Activated T-cell treated with anti-CD3 and anti-CD28 coated beads, Interleukin-2, amount 50 U/mL, for 1 hour (primary cell): Measurements from ENCODE around the gene PLPP2.
A peak's percentile ranks its signal among the peaks of the same experiment; 100 is the strongest.
"Not testable (repeated sequence)": the region's sequence is repeated elsewhere in the genome, so short reads cannot be mapped to it uniquely, and the experiment has no call there.

Experiments used
- DNase-seq: peaks from one replicate; pipeline ENCODE4 v3.0.0-alpha.2; 2020

PLPP2 gene

GRCh38 chr19:292281-292884 lies 1.2 kb upstream of the PLPP2 start:
- DNase-seq = no peak

DNA sequence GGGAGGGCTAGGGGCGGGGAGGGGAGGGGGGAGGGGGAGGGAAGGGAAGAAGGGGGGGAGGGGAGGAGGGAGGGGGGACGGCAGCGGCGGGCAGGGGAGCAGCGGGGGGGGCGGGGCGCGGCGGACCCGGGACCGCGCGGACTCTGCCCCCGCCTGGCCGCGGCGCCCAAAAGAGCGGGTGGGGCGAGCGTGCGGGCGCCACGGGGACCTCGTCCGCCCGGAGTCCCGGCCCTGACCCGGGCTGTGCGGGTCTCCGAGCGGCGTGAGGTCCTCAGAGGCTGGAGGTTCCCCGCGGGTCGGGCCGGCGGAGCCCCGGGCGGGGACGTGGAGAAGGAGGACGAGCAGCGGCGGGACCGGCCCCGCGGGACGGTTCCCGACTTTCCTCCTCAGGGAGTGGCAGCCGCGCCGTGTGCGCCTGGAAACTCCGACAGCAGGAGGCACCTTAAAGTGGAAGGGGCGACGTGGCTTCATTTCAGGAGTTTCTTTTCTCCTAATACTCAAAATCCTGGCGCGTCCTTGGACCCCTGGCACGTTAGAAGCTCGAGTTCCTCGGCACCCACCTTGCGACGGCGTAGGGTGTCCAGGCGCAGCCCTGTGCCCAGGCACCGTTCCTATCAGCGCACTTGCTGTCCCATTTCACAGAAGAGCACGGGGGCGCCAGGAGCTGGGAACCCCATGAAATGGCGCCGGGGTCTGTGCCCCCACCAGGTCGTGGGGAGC lies 518 bp upstream of the PLPP2 start:
- DNase-seq = no peak

DNA sequence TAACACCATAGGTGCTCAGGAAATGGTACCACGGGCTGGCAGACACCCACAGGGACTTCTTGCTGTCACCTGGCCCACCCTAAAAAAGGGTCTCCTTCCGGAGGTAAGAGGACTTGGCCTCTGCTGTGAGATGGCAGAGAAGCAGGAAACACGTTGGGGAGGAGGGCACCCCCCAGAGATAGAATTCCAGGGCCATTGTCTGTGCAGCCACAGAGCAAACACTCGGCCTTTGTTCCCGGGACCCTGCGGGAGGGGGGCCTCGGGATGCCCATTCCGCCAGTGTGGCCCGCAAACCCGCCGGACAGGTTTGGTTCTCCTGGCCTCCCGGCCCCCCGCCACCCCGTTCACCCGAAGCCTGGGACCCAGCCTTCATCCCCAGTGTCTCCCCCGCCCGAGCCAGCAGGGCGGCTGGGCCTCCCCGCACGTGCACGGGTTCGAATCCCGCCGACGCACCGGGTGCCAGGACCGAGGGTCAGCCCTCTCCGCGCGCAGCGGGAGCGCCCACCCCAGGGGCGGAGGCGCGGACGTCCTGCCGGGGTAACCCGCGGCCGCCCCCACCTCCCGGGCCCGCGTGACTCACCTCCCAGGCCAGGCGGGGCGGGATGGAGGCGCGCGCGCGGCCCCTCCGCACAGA lies 714 bp downstream of the PLPP2 start:
- peak; percentile 50 for DNase-seq

DNA sequence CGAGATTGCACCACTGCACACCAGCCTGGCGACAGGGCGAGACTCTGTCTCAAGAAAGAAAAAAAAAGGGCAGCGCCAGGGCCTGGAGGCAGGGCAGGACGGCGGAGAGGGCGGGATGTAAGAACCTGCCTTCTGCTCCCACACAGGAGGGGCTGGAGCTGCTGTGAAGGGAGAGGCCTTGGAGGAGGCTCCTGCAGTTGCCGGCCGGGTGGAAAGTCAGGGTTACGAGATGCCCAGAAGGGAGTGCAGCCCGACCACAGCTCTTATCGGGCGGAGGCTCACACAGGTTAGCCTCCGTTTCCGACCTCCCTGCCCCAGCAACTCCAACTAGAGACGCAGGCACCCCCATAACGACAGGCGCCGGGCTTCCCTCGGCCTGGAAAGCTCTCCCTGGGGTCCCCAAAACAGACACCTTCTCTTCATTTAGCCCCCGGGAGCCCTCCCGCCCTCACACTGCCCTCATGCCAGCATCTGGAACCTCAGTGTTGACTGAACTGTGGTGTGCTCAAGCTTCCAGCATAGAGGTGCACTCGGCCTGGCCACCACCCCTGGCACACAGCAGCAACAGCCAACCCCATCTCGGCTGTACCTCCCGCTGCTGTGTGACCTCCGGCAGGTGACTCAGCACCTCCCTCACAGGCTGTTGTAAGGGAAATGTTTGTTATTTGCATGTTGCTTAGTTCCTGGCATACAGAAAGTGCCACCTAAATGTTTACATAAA lies 1.4 kb downstream of the PLPP2 start:
- peak; percentile 49 for DNase-seq

DNA sequence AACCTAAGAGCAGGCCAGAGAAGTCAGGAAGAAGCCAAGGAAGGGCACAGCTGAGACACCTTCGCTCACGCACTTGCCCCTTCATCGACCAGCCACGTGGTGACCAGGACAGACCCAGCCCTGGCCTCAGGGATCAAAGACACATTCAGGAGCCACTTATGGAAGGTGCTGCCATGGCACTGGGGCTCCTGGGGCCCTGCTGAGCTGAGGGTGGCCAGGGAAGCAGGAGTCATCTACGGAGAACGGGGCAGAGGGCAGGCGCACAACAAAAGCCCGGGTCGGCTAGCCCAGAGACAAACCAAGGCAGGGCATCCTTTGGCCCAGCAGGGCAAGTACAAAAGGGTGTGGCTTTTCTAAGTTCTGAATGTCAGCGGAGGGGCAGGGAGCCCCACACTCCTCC lies 2.3 kb downstream of the PLPP2 start:
- no peak for DNase-seq

DNA sequence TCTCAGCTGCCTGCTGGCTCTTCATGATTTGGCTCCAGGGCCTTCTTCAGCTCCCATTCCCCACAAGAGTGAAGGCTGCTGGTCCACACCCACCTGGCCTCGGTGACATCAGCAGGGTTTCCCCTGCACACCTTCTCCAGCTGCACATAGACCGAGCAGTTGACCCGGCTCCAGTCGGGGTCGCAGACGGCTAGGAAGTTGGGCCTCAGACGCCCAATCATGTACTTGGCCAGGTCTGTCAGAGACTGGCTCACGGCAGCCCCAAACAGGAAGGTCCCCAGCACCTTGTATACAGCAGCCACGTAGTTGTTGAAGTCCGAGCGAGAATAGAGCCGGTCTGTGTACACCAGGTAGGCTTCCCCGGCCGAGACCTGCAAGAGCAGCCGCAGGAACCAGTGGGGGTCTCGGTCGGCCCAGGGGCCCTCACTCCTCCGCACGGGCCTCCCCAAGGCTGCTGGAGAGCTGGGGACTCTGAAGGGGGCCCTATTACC lies 3.8 kb downstream of the PLPP2 start:
- DNase-seq = no peak

DNA sequence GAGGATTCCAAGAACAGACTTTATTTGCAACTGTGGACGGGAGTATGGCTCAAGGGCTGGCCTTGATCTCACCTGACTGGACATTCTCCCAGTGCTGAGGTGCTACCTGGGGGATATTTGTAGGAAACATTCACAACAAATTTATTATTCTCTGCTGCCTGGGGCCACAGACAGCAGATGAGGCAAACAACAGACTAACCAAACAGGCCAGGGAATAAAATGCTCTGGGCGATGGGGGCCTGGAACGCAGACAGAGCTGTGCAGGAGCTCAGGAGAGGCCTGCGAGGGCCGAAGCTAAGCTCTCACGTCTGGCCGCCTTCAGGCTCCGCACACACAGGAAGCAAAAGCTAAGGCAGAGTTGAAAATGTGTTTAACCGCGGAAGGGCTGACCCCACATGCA lies 7.8 kb downstream of the PLPP2 start:
- DNase-seq = no peak

- DNase-seq = no peak
Measured at GRCh38 chr19:282501-282900, 8.7 kb downstream of the PLPP2 start.

GRCh38 chr19:281992-282391 lies 9.2 kb downstream of the PLPP2 start:
- DNase-seq = no peak

- no peak for DNase-seq
Measured at GRCh38 chr19:281156-281853, 9.9 kb downstream of the PLPP2 start.

DNA sequence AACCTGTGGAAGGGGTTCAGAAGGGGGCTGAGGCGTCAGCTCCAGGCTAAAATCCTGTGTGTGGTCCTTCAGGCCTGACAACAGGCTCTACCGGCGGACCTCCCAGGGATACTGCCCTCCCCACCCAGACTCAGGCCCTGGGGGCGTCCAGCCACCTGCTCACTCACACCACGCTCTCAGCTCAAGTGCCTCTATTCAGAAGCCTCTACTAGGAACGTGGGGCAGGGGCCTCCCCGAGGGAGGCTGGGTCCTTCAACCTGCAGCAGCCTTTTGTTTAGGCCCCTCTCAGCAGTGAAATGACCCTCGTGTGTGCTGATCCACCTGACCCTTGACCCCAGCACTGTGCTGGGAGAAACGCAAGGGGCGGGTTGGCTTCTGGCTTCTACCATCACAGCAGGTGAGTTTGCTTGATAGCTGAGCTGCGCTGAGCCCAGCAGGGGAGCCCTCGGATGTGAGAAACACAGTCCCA lies 10.6 kb downstream of the PLPP2 start:
- DNase-seq = no peak

DNA sequence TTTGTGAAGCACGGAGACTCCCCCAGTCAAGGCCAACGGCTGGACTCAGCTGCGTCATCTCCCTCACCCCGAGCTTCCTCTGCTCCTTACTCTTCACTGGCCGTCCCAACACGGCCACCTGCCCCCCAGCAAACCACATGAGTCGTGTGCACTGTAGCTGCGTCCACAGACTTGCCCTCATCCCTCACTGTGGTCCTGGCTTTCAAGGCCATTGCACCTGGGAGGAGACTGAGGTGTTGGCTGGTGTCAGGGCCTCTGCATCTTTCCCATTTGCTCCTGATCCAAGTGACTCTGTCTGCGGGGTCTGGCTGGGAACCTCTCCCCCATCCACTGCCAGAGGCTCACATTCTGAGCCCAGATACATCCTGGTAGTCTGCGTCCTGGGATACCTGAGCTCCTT lies 11.5 kb downstream of the PLPP2 start:
- DNase-seq = no peak

- DNase-seq = no peak
Measured at GRCh38 chr19:279231-279630, 12.0 kb downstream of the PLPP2 start.

DNA sequence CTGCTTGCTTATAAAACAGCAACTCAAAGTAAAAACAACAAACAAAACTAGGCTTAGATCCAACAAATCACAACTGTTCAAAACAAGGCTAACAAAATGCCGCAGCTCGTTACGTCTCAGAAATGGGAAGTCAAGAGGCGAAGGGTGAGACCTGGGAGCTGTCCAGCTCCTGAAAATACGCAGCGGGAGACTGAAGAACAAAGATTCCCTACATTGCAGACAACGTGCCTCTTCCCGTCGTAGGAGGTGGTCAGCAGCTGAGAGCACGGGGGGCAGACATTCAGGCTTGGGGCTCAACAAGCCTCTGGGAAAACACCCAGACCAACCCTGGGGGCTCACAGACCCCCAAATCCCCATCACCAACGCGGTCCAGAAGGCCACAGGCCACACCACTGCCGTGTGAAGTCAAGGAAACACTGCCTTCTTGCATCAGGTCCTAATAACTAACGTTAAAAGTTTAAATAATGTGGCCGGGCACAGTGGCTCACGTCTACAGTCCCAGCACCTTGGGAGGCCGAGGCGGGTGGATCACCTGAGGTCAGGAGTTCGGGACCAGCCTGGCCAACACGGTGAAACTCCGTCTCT lies 13.5 kb downstream of the PLPP2 start:
- no peak for DNase-seq

- no peak for DNase-seq
Measured at GRCh38 chr19:277131-277530, 14.1 kb downstream of the PLPP2 start.

DNA sequence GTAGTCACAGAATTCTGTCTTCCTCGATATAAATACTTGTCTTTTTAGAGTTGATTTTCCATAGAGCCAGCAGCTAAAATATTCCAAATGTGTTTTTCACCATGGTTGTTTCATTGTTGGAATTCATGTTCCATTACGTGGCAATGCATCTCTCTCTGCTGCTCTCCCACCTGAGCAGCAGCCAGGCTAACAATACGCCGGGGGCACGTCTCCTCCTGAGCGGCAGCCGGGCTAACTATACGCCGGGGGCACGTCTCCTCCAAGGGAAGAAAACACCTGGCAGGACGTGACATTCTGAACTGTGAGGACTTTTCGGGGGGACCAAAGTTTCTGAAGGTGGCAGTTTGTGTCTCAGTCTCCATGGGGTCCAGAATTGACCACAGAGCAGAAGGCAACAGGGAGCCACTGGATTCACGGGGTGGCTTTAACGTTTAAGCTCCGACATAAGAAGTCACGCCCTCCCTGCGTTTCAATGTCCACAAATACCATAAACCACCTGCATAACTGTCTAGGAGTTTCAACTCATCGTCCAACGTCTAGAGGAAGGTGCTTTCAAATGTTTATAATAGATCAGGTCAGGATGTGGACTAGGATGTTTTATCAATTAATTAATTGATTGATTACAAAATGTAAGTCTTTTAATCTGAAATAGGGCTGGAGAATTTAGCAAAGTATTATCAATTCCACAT lies 15.1 kb downstream of the PLPP2 start:
- DNase-seq = no peak

DNA sequence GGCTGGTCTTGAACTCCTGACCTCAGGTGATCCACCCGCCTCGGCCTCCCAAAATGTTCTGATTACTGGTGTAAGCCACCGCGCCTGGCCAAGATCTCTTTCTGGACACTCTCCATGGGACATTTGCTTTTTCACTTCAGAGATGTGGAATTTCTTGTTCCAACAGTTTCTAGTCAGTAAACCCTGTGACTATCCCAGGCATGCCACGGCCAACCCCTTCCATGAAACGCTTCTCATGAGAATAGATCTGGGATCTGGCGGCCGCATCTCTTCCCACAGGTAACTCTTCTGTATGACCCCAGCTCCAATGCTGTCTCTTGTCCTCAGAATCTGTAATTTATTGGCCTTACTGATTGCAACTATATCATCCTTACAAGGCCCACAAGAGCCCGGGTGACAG lies 16.2 kb downstream of the PLPP2 start:
- no peak for DNase-seq

GRCh38 chr19:273393-273792 lies 17.8 kb downstream of the PLPP2 start:
- no peak for DNase-seq

- DNase-seq = no peak
Measured at GRCh38 chr19:271856-272255, 19.3 kb downstream of the PLPP2 start.

DNA sequence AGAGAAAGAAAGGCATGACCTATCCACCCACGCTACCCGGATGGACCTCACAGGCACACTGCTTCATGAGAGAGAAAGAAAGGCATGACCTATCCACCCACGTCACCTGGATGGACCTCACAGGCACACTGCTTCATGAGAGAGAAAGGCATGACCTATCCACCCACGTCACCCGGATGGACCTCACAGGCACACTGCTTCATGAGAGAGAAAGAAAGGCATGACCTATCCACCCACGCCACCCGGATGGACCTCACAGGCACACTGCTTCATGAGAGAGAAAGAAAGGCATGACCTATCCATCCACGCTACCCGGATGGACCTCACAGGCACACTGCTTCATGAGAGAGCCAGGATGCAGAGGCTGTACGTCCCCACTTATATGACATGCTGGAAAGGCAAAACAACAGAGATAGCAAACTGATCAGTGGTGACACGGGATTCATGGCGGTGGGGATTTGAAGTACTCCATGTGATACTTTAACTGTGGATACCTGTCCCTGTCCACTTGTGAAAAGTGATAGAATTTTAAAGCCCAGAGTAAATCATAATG lies 20.4 kb downstream of the PLPP2 start:
- DNase-seq = not testable (repeated sequence)

DNA sequence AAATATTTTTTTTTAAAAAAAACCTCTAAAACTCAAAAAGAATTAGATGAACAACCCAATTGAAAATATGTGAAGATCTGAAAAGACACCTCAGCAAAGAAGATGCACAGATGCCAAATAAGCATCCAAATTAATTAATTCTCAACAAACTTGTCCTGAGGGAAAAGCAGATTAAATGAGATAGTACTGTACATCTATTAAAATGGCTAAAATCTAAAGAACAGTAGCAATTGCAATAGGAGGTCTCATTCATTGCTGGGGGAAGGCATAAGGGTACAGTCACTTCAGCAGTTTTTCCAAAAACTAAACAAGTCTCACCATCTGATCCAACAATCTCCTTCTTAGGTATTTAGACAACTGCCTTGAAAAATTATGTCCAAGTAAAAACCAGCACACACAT lies 22.0 kb downstream of the PLPP2 start:
- no peak for DNase-seq

GRCh38 chr19:262125-262524 lies 29.1 kb downstream of the PLPP2 start:
- no peak for DNase-seq
